Body of pancreas (tissue), 4 donors: Measurements from ENCODE around the gene GOSR2. TPM values are rescaled to one million over a fixed set of nuclear protein-coding genes. Genes with fewer than 3 reads are reported as not detected.

Experiments used
- ATAC-seq: fragments of 150-250 bp; one replicate; pipeline ENCODE4 v1.9.1; 2016
- DNase-seq, 4 donors: peaks; one replicate each; pipeline ENCODE4 v3.0.0-alpha.2; 2019
- H3K27ac ChIP-seq, 4 donors: fragments of 200-600 bp; sonication (generic); 1 replicate in 3 of 4; 2 replicates in 1 of 4; pipeline versions ENCODE4 v1.5.1 to v1.6.1; 2016 to 2019; ENCODE audit warnings: mild to moderate bottlenecking in 1 of 4, mixed read lengths in 1 of 4, moderate library complexity in 1 of 4
- H3K27me3 ChIP-seq, 2 donors: fragments of 200-600 bp; sonication (generic); one replicate each; pipeline ENCODE4 v1.6.0; 2016; ENCODE audit warnings: mild to moderate bottlenecking in 1 of 2
- H3K36me3 ChIP-seq, 2 donors: fragments of 200-600 bp; sonication (generic); replicated peaks in 1 of 2; 2 replicates each; pipeline ENCODE4 v1.5.1; 2016; ENCODE audit warnings: low read depth in 2 of 2; ENCODE audit not compliant: insufficient read depth in 1 of 2
- H3K4me1 ChIP-seq: fragments of 200-600 bp; sonication (generic); one replicate; pipeline ENCODE4 v1.6.0; 2016
- H3K4me3 ChIP-seq, 2 donors: fragments of 200-600 bp; sonication (generic); 1 replicate in 1 of 2; 2 replicates in 1 of 2; pipeline ENCODE4 v1.5.1; 2016 to 2019
- H3K9me3 ChIP-seq, 3 donors: fragments of 200-600 bp; sonication (generic); 1 replicate in 2 of 3; 2 replicates in 1 of 3; pipeline ENCODE4 v1.5.1; 2016
- CTCF ChIP-seq, 7 experiments: fragments of 450-650 bp in 4 of 7; fragments of 200-600 bp in 3 of 7; sonication (generic) in 3 of 7; IDR thresholded peaks; one replicate each; pipeline ENCODE4 v1.5.1; 2016 to 2019; ENCODE audit warnings: antibody characterized with exemption in 7 of 7
- POLR2A ChIP-seq, 3 donors: fragments of 450-650 bp; IDR thresholded peaks; one replicate each; pipeline ENCODE4 v1.6.1; 2016; ENCODE audit warnings: antibody characterized with exemption in 3 of 3, mild to moderate bottlenecking in 2 of 3
- WGBS, 2 donors: methylation state at CpG; one replicate each; pipeline ENCODE4 v1.1.5; 2017; 5-methylcytosine and 5-hydroxymethylcytosine counted together
- intact Hi-C: fragments of 100-400 bp; cut with DNase I; formaldehyde crosslinking; loops from one replicate; pipeline ENCODE4 v1.15.1; 2023
- total RNA-seq, 2 donors: library from RNA; depleted of rRNA; stranded (reverse); fragments of >200 nt; gene quantifications; one replicate each; pipeline ENCODE4 v1.1.0, GENCODE V29; 2016

Gene GOSR2
- total RNA-seq, 2 donors from 2014 or later = 41.8 to 46.5 TPM

GRCh38 chr17:46911311-46911710 is 11.6 kb upstream of the GOSR2 start:
- WGBS, 2 donors = 85 to 100% methylated on average over 3 of the region's 3 CpGs

GRCh38 chr17:46915596-46915995 is 7.4 kb upstream of the GOSR2 start:
- intact Hi-C loops = no loop called here
- Histone ChIP-seq H3K4me1 (peaks cover under 1% of the 10 kb centered on the region), H3K4me3 (no peak overlapping the region), H3K27ac (no peak overlapping the region), H3K36me3 (no peaks in the 10 kb centered on the region), H3K27me3 (no peaks in the 10 kb centered on the region), H3K9me3 (no peaks in the 10 kb centered on the region)
- no peak for ATAC-seq
- DNase-seq = no peak
- no peak for TF ChIP-seq POLR2A (IDR thresholded peaks at IDR 0.05)
- no peak for TF ChIP-seq CTCF (IDR thresholded peaks at IDR 0.05)
- WGBS, 2 donors = 0 to 36% methylated on average over 1 of the region's 1 CpG

More at GRCh38 chr17:46911311-46911710, 11.6 kb upstream of the GOSR2 start:
- no peaks in the 10 kb centered on the region for H3K36me3 ChIP-seq
- H3K27me3 ChIP-seq = no peaks in the 10 kb centered on the region
- no peak overlapping the region for H3K27ac ChIP-seq
- intact Hi-C loops = no loop called here
- TF ChIP-seq CTCF (IDR thresholded peaks at IDR 0.05) (no peak), POLR2A (IDR thresholded peaks at IDR 0.05) (no peak)
- no peak overlapping the region for H3K4me3 ChIP-seq
- DNase-seq (no peak), ATAC-seq (no peak)
- no peaks in the 10 kb centered on the region for H3K9me3 ChIP-seq
- peaks cover 10% of the 10 kb centered on the region for H3K4me1 ChIP-seq

- DNase-seq (no peak), ATAC-seq (no peak)
- Histone ChIP-seq H3K4me1 (no peaks in the 10 kb centered on the region), H3K36me3 (no peaks in the 10 kb centered on the region), H3K27me3 (no peaks in the 10 kb centered on the region), H3K9me3 (no peaks in the 10 kb centered on the region), H3K4me3 (no peak overlapping the region), H3K27ac (no peak overlapping the region)
- intact Hi-C loops = no loop called here
- 82 to 86% methylated on average over 2 of the region's 2 CpGs for WGBS, 2 donors
- no peak for TF ChIP-seq CTCF (IDR thresholded peaks at IDR 0.05)
- no peak for TF ChIP-seq POLR2A (IDR thresholded peaks at IDR 0.05)
Measured at GRCh38 chr17:46916211-46916610, 6.7 kb upstream of the GOSR2 start.

GRCh38 chr17:46916623-46917022 is 6.3 kb upstream of the GOSR2 start:
- Histone ChIP-seq H3K9me3 (no peaks in the 10 kb centered on the region), H3K36me3 (no peaks in the 10 kb centered on the region), H3K27ac (no peak overlapping the region), H3K4me1 (no peaks in the 10 kb centered on the region), H3K4me3 (no peak overlapping the region), H3K27me3 (no peaks in the 10 kb centered on the region)
- DNase-seq (no peak), ATAC-seq (no peak)
- TF ChIP-seq POLR2A (IDR thresholded peaks at IDR 0.05) = no peak
- TF ChIP-seq CTCF (IDR thresholded peaks at IDR 0.05) = no peak
- intact Hi-C loops = no loop called here
- 77 to 84% methylated on average over 3 of the region's 3 CpGs for WGBS, 2 donors

- no peaks in the 10 kb centered on the region for H3K27me3 ChIP-seq
- no peak for TF ChIP-seq POLR2A (IDR thresholded peaks at IDR 0.05)
- ATAC-seq (no peak), DNase-seq (no peak)
- no peak overlapping the region for H3K27ac ChIP-seq
- H3K9me3 ChIP-seq = no peaks in the 10 kb centered on the region
- intact Hi-C loops = no loop called here
- no peak overlapping the region for H3K4me3 ChIP-seq
- no peaks in the 10 kb centered on the region for H3K36me3 ChIP-seq
- no peaks in the 10 kb centered on the region for H3K4me1 ChIP-seq
Measured at GRCh38 chr17:46917041-46917440, 5.9 kb upstream of the GOSR2 start.
